ENCODE measurements around the gene ADGRD1.

ADGRD1 gene

DNA sequence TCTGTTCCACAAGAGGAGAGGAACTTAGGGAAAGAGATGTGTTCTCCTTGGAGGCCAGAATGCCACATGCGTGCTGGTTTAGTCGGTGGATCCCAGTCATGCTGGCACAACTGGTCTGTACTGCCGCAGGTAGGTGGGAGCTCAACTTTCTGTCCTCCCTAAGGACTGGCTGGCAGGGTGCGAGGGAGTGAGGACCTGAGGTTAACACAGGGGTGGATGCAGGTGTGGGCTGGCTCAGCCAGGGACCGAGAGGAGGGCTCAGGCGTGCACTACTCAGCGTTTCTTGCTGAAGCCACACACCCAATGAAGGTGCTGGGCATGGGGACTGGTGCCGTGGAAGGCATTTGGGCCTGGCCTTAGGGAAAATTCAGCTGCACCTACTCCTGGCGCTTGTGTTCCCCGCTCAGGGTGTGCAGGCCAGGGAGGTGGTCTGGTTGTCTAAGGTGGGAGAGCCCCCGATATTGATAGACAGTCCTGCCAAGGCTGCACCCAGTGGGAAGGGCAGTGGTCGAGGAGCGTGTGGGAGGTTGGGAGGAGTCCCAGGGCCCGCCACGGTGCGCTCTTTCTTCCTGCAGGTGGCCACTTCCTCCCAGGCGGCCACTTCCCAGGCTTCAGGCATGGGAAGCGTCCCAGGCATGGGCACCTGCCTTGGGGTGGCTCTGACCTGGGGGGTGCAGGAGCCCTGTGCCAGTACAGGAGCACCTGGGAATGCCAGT, 138.4 kb downstream of the ADGRD1 start:
- DNase-seq (ENCODE audit: low spot score) = no peak

GRCh38 chr12:131092901-131093603, 139.3 kb downstream of the ADGRD1 start:
- peak; percentile 33 for DNase-seq (ENCODE audit: low spot score)

- DNase-seq (ENCODE audit: low spot score) = no peak
These were observed 139.9 kb downstream of the ADGRD1 start for GRCh38 chr12:131093604-131093955.

DNA sequence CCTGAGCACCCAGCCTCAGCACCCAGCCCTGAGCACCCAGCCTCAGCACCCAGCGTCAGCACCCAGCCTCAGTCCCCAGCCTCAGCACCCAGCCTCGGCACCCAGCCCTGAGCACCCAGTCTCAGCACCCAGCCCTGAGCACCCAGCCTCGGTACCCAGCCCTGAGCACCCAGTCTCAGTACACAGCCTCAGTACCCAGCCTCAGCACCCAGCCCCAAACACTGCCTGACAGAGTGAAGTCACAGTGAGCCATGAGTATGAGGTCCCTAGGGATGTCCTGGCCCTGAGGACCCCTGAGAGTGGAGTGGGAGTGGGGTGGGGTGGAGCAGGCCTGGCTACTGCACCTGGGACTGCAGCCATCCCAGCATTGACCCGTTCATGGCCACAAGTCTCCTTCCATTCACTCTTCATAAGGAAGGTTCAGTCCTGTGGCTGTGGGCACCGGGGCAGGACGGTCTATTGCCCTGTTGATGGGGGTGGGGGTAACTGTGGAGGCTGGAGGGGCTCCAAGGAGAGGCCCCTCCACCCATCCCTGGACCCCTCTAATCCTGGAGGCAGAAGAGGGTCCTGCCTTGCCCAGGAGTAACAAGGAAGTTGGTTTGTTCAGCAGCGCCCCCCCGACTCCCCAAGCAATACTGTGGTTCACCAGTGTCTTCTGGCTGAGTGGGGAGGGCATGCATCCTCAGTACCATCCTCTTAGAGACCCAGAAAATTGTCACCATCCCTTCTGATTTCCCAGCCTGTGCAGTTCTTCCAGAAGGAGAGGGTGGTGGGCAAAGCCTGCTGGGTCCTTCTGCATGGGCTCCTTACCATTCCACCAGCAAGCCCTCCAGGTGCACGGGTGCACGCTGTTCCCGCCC, 140.5 kb downstream of the ADGRD1 start:
- DNase-seq (ENCODE audit: low spot score) = no peak

DNA sequence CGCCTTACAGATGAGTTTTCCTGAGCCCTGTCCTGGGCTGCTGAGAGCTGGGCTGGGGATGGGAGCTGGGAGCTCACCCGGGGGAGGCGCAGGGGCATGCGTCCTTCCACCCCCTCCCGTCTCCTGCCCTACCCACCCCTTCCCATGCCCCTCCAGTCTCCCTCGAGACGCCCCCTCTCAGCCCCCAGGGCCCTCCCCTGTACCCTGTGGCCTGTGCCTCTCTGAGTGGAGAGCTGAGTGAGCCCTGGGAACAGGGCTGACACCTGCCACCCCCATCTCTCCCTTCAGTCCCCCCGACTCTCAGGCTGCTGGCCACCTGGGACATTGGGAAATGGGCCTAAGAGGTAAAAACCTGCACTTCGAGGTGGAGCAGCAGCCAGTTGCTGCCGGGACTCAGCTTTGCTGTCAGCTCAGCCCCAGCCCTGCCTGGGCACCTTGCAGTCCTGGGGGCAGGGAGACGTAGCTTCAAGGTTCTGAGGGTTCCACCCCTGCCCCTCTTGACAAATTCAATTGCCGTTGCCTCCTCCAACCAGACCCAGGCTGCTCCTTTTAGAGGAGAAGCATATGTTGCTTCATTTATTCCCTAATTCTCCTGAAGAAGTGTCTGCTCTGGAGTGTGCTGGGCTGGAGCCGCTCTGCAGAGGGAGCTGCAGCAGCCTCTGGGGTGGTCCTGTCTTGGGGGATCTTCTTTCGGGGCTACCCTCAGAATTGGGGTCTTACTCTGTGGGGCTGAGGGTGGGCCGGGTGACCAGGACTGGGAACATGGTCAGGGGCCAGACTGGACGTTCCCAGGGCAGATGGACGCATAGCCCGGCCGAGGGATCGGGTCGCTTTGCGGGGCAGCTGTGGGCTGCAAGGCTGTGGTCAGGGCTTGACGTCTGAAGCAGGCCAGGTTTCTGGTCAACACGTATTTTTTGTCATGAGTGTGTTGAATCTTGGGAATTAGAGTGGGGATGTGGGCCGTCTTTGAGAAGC, 141.4 kb downstream of the ADGRD1 start:
- no peak for DNase-seq (ENCODE audit: low spot score)

GRCh38 chr12:131095826-131096680, 142.3 kb downstream of the ADGRD1 start:
- no peak for DNase-seq (ENCODE audit: low spot score)

GRCh38 chr12:131096681-131097181, 143.0 kb downstream of the ADGRD1 start:
- no peak for DNase-seq (ENCODE audit: low spot score)

DNA sequence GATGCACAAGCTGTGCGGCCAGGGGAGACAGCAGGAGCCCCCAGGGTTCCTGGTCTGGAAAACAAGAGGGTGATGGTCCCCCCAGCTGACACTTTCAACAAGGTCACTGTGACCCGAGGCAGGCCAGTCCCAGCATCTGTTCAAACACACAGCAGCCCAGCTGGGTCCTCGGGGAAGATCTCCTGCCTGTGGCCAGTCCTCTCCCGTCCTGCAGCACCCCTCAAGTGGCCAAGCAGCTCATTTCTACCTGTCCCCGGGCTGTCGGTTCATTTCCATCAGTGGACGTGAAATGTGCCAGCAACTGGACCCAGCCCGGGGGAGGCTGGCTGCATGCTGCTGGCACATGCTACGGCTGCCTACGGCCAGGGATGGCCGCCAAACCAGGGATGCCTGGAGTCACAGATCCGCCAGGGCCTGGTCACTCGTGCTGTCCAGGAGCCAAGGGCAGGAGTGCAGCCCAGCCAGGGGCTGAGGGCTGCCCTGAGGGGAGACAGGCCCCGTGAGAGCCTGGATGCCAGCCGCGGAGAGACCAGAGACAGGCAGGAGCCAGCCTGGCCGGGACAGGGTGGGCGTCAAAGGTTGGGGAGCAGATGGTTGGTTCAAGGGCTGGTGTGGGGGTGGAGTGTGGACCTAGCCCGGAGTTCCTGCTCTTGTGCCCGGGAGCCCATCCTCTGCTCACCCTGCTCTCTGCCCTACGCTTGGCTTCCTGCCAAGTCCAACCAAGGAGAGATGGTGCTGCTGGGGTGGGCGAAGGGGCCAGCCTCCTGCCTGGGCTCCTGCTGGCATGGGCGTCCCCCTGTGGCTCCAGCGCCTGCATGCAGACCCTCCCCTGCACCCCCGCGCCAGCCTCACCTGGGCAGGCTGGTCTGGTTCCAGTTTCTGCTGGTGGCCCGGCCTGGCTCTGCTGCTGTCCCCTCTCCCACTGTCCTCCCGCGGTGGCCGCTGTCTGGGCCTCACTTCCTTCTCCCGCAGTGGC, 143.8 kb downstream of the ADGRD1 start:
- no peak for DNase-seq (ENCODE audit: low spot score)

DNA sequence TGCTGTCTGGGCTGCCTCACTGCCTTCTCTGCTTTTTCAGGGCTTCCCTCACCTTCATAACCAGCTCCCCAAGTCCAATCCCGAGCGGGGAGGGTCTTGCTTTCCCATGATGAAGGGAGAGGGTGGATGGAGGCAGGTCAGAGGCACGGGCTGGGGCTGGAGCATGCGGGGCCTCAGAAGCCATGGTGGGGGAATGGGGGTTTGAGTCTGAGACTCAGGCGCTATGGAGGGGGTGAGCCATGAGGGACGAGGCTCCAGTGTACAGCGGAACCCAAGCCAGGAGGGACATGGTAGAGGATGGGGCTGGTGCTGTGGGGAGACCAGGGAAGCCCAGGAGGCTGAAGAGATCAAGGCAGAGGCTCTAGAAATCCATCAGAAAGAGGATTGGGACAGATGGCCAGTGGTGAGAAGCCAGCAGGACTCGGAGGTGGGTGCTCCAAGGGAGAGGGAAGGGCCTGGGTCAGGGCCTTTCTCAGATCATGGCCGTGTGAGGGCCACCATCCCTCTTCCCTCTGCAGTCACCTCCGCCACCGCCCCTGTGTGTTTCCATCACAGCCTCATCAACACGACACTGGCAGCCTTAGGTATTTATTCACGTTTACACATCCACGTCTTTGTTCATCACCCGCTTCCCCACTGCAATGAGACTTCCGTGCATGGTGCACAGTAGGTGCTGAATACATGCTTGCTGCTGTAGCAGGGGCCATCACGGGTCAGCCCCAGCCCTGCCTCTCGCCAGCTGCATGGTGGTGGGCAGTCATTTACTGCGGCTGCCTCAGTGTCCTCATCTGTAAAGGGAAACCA, 144.7 kb downstream of the ADGRD1 start:
- no peak for DNase-seq (ENCODE audit: low spot score)

DNA sequence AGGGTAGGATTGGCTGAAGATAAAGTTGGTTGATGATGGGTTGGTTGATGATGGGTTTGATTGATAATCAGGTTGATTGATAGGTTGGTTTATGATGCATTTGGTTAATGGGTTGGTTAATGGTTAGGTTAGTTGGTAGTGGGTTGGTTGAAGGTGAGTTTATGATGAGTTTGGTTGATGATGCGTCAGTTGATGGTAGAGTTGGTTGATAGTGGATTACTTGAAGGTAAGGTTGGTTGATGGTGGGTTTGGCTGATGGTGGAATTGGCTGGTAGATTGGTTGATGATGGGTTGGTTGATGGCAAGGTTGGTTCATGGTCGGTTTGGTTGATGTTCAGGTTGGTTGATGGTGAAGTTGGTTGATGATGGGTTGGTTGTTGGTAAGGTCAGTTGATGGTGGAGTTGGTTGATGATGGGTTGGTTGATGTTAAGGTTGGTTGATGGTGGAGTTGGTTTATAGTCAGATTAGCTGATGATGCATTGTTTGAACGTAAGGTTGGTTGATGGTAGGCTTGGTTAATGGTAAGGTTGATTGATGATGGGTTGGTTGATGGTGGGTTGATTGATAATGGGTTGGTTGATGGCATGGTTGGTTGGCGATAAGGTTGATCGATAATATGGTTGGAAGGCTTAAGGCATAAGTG, 146.4 kb downstream of the ADGRD1 start:
- DNase-seq (ENCODE audit: low spot score) = no peak

DNA sequence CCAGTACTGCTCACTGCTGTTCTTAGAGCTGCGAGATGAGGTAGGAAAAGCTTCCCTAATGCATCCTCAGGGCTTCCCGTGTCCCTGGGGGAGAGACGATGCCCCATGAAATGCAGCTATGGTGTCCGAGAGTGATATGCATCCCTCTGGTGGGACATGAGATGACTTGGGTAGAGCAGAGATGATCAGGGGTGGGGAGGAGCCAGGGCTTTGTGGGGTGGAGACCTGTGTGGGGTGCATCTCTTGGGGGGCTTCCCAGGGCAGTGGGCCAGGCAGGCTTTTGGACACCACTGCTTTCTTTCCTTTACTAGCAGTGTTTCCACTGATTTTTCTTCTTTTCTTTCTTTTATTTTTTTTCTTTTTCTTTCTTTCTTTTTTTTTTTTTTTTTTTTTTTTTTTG, 147.3 kb downstream of the ADGRD1 start:
- DNase-seq (ENCODE audit: low spot score) = no peak

DNA sequence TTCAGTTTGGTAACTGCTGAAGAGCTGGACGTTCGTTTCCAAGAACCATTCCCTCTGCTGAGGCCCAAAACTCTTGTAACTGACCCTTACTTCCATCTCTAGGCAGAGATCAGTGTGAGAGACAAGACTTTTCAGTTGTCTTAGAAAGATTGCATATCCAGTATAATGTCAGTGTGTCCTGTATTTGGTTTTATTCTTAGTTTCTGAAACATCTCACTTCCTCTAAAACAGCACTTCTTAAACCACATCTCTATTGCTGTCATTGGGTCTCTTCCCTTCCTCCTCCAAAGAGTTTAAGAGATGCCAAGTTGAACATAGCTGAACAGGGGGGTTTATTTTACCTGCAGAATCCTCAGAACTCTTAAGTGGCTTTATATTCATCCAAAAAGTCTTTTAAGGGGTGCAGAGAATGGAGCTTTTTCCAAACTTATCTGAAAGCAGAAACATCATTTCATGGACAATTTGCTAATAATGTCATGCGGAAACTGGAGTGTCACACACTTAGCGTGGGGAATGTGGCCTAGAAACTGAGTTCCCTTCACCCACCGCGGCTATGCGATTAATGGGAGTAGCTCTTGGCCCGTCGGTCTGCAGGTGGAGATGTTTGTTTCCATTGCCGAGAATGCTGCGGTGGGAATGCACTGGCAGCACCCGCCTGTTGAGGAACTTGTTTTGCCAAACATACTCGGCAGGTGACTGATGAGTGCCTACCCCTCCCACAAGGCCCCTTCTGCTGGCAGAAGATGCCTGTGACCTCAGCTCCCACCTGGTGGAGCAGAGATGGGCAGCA, 148.2 kb downstream of the ADGRD1 start:
- no peak for DNase-seq (ENCODE audit: low spot score)

DNA sequence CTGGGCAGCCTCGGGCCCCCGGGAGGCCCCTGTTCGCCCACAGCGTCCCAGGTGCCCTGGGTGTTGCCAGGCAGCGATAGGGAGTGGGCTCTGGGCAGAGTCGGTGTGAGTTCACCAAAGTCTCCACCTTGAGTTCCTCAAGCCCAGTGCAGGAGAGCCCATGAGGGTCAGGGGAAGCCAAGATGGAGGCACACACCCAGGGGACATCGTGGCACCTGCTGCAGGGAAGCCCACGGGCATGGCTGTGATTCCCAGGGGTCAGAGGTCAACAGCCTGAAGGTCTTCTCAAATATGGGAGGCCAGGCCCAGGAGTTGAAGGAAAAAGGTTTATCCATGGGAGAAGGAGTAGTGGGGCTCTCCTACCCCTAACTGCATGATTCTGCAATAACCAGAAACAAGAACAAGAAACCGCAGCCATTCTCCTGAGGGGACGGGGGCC, 148.8 kb downstream of the ADGRD1 start:
- DNase-seq (ENCODE audit: low spot score) = no peak

DNA sequence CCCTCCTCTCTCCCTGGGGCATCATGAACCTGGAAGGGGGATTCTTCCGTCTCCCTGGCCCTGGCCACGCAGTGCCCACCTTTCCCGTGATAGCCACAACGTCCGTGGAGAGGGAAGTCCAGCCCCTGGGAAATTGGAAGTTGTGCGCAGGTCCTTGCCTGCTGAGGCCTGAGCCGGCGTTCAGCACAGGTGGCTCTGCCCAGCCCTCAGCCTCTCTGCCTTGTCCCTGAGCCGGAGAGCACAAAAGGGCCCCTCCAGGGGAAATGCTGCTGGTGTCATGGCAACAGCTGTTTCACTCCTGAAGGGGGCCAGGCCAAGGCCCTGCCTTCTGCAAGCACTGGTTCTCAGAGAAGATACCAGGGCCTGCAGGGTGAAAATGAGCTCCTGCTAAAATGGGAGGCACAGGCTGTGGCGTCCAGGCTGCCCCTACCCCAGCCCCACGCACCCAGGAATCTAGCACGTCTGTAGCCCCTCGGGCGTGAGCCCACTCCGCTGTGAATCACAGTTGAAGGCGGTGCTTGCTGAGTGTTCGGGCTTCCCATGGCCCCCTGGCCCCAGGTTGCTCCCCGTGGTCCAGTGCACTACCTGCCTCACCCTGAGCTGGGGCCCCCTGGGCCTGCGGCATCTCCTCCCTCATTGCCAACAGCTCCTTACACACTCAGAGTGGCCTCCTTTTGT, 149.4 kb downstream of the ADGRD1 start:
- DNase-seq (ENCODE audit: low spot score) = no peak

GRCh38 chr12:131103669-131104462, 150.2 kb downstream of the ADGRD1 start:
- DNase-seq (ENCODE audit: low spot score) = no peak

Measured in GM03348 (cell line).